ENCODE data around the gene CCR2.

The CCR2 gene

GRCh38 chr3:46407970-46408369, 54.1 kb downstream of the CCR2 start:
- H2BK120ac ChIP-seq (ENCODE audit: low read depth, low read length) = no peak overlapping the region
- no peak overlapping the region for H4K8ac ChIP-seq (ENCODE audit: low read depth, low read length)
- WGBS, 2 donors (ENCODE audit: extremely low coverage in 2 of 2, insufficient read length in 2 of 2, insufficient replicate concordance in 1 of 2) = no CpG with 5 or more reads among the region's 7 CpGs
- H3K9ac ChIP-seq (ENCODE audit: low read depth, low read length, poor library complexity) = no peak overlapping the region
- H3K27me3 ChIP-seq (ENCODE audit: control insufficient read depth in 3 of 3, insufficient read depth in 3 of 3, low read depth in 1 of 3, low read length in 3 of 3) = peaks cover 0 to 6% (median 0%) of the 10 kb centered on the region in 3 experiments
- no peak overlapping the region for H3K23ac ChIP-seq (ENCODE audit: low read depth, low read length, poor library complexity)
- H4K91ac ChIP-seq (ENCODE audit: low read depth, low read length, poor library complexity) = no peak overlapping the region
- H3K27ac ChIP-seq (replicated peaks; ENCODE audit: low read length) = no peak overlapping the region
- H3K18ac ChIP-seq (ENCODE audit: low read length) = no peak overlapping the region
- H2BK5ac ChIP-seq (ENCODE audit: low read length) = no peak overlapping the region
- no peak overlapping the region for H2BK15ac ChIP-seq (ENCODE audit: low read length)
- H2BK12ac ChIP-seq (ENCODE audit: low read length) = no peak overlapping the region
- H3K79me1 ChIP-seq (ENCODE audit: low read depth, low read length) = no peaks in the 10 kb centered on the region
- H3K9me3 ChIP-seq (replicated peaks in 1 of 2; ENCODE audit: control insufficient read depth in 2 of 2, insufficient read depth in 1 of 2, low read depth in 1 of 2, low read length in 2 of 2) = no peaks in the 10 kb centered on the region
- no peaks in the 10 kb centered on the region for H3K36me3 ChIP-seq (replicated peaks in 1 of 2; ENCODE audit: control insufficient read depth in 2 of 2, insufficient read depth in 2 of 2, low read length in 2 of 2)
- H2AFZ ChIP-seq (ENCODE audit: low read length) = no peak overlapping the region
- H3K4me2 ChIP-seq (ENCODE audit: insufficient read depth, low read length, poor library complexity, severe bottlenecking) = no peak overlapping the region
- no peak overlapping the region for H2AK5ac ChIP-seq (ENCODE audit: low read depth, low read length)
- H3K4ac ChIP-seq (ENCODE audit: low read length) = no peak overlapping the region
- DNase-seq (ENCODE audit: low spot score) = no peak
- no peak overlapping the region for H3K14ac ChIP-seq (ENCODE audit: low read length)
- peaks cover 0 to 3% of the 10 kb centered on the region in 2 donors for H3K4me1 ChIP-seq (ENCODE audit: control insufficient read depth in 2 of 2, insufficient read depth in 1 of 2, low read depth in 1 of 2, low read length in 2 of 2)
- H3K4me3 ChIP-seq (ENCODE audit: low read length in 2 of 2) = no peak overlapping the region

GRCh38 chr3:46408853-46409252, 54.9 kb downstream of the CCR2 start:
- H3K14ac ChIP-seq (ENCODE audit: low read length) = no peak overlapping the region
- no peak for DNase-seq (ENCODE audit: low spot score)
- no peak overlapping the region for H3K18ac ChIP-seq (ENCODE audit: low read length)
- no peaks in the 10 kb centered on the region for H3K79me1 ChIP-seq (ENCODE audit: low read depth, low read length)
- no peak overlapping the region for H2AK5ac ChIP-seq (ENCODE audit: low read depth, low read length)
- H3K4me3 ChIP-seq (ENCODE audit: low read length in 2 of 2) = no peak overlapping the region
- no peak overlapping the region for H4K91ac ChIP-seq (ENCODE audit: low read depth, low read length, poor library complexity)
- H4K8ac ChIP-seq (ENCODE audit: low read depth, low read length) = no peak overlapping the region
- no peak overlapping the region for H3K4ac ChIP-seq (ENCODE audit: low read length)
- H3K4me1 ChIP-seq (ENCODE audit: control insufficient read depth in 2 of 2, insufficient read depth in 1 of 2, low read depth in 1 of 2, low read length in 2 of 2) = peaks cover 0 to 3% of the 10 kb centered on the region in 2 donors
- no peak overlapping the region for H2BK5ac ChIP-seq (ENCODE audit: low read length)
- H2BK120ac ChIP-seq (ENCODE audit: low read depth, low read length) = no peak overlapping the region
- H3K36me3 ChIP-seq (replicated peaks in 1 of 2; ENCODE audit: control insufficient read depth in 2 of 2, insufficient read depth in 2 of 2, low read length in 2 of 2) = no peaks in the 10 kb centered on the region
- no CpG with 5 or more reads among the region's 7 CpGs for WGBS, 2 donors (ENCODE audit: extremely low coverage in 2 of 2, insufficient read length in 2 of 2, insufficient replicate concordance in 1 of 2)
- H3K9me3 ChIP-seq (replicated peaks in 1 of 2; ENCODE audit: control insufficient read depth in 2 of 2, insufficient read depth in 1 of 2, low read depth in 1 of 2, low read length in 2 of 2) = no peaks in the 10 kb centered on the region
- H3K23ac ChIP-seq (ENCODE audit: low read depth, low read length, poor library complexity) = no peak overlapping the region
- H3K27me3 ChIP-seq (ENCODE audit: control insufficient read depth in 3 of 3, insufficient read depth in 3 of 3, low read depth in 1 of 3, low read length in 3 of 3) = peaks cover 0 to 6% (median 0%) of the 10 kb centered on the region in 3 experiments
- no peak overlapping the region for H2AFZ ChIP-seq (ENCODE audit: low read length)
- H2BK15ac ChIP-seq (ENCODE audit: low read length) = no peak overlapping the region
- H3K9ac ChIP-seq (ENCODE audit: low read depth, low read length, poor library complexity) = no peak overlapping the region
- H3K4me2 ChIP-seq (ENCODE audit: insufficient read depth, low read length, poor library complexity, severe bottlenecking) = no peak overlapping the region
- H3K27ac ChIP-seq (replicated peaks; ENCODE audit: low read length) = no peak overlapping the region
- H2BK12ac ChIP-seq (ENCODE audit: low read length) = no peak overlapping the region

GRCh38 chr3:46409739-46410489, 56.0 kb downstream of the CCR2 start:
- H4K8ac ChIP-seq (ENCODE audit: low read depth, low read length) = no peak overlapping the region
- H3K23ac ChIP-seq (ENCODE audit: low read depth, low read length, poor library complexity) = no peak overlapping the region
- H3K36me3 ChIP-seq (replicated peaks in 1 of 2; ENCODE audit: control insufficient read depth in 2 of 2, insufficient read depth in 2 of 2, low read length in 2 of 2) = no peaks in the 10 kb centered on the region
- H3K9me3 ChIP-seq (replicated peaks in 1 of 2; ENCODE audit: control insufficient read depth in 2 of 2, insufficient read depth in 1 of 2, low read depth in 1 of 2, low read length in 2 of 2) = no peaks in the 10 kb centered on the region
- H2BK12ac ChIP-seq (ENCODE audit: low read length) = no peak overlapping the region
- H3K9ac ChIP-seq (ENCODE audit: low read depth, low read length, poor library complexity) = no peak overlapping the region
- H3K4me3 ChIP-seq (ENCODE audit: low read length in 2 of 2) = no peak overlapping the region
- H2AFZ ChIP-seq (ENCODE audit: low read length) = no peak overlapping the region
- no peaks in the 10 kb centered on the region for H3K79me1 ChIP-seq (ENCODE audit: low read depth, low read length)
- no peak overlapping the region for H2BK5ac ChIP-seq (ENCODE audit: low read length)
- H3K4me1 ChIP-seq (ENCODE audit: control insufficient read depth in 2 of 2, insufficient read depth in 1 of 2, low read depth in 1 of 2, low read length in 2 of 2) = peaks cover 0 to 3% of the 10 kb centered on the region in 2 donors
- WGBS, 2 donors (ENCODE audit: extremely low coverage in 2 of 2, insufficient read length in 2 of 2, insufficient replicate concordance in 1 of 2) = no CpG with 5 or more reads among the region's 9 CpGs
- H3K4ac ChIP-seq (ENCODE audit: low read length) = no peak overlapping the region
- H3K18ac ChIP-seq (ENCODE audit: low read length) = no peak overlapping the region
- no peak overlapping the region for H3K27ac ChIP-seq (replicated peaks; ENCODE audit: low read length)
- H4K91ac ChIP-seq (ENCODE audit: low read depth, low read length, poor library complexity) = no peak overlapping the region
- H2BK120ac ChIP-seq (ENCODE audit: low read depth, low read length) = no peak overlapping the region
- H3K27me3 ChIP-seq (ENCODE audit: control insufficient read depth in 3 of 3, insufficient read depth in 3 of 3, low read depth in 1 of 3, low read length in 3 of 3) = peaks cover 0 to 6% (median 0%) of the 10 kb centered on the region in 3 experiments
- DNase-seq (ENCODE audit: low spot score) = no peak
- H3K4me2 ChIP-seq (ENCODE audit: insufficient read depth, low read length, poor library complexity, severe bottlenecking) = no peak overlapping the region
- no peak overlapping the region for H2AK5ac ChIP-seq (ENCODE audit: low read depth, low read length)
- H2BK15ac ChIP-seq (ENCODE audit: low read length) = no peak overlapping the region
- no peak overlapping the region for H3K14ac ChIP-seq (ENCODE audit: low read length)
